ENCODE results near the gene MDC1. TPM values are rescaled to one million over a fixed set of nuclear protein-coding genes. Genes with fewer than 3 reads are reported as not detected.
"Not testable (repeated sequence)": the region's sequence is repeated elsewhere in the genome, so short reads cannot be mapped to it uniquely, and the experiment has no call there.

Gene MDC1
- total RNA-seq = 10 to 100 TPM; 50.5 to 56.8 TPM
- 21.7 TPM for polyA plus RNA-seq (2013, experiment 1 of 2)
- polyA plus RNA-seq (2013, experiment 2 of 2) = 36.5 TPM
- 15.2 to 91.6 (median 36.5) reads per million in 172 experiments for total RNA-seq

DNA sequence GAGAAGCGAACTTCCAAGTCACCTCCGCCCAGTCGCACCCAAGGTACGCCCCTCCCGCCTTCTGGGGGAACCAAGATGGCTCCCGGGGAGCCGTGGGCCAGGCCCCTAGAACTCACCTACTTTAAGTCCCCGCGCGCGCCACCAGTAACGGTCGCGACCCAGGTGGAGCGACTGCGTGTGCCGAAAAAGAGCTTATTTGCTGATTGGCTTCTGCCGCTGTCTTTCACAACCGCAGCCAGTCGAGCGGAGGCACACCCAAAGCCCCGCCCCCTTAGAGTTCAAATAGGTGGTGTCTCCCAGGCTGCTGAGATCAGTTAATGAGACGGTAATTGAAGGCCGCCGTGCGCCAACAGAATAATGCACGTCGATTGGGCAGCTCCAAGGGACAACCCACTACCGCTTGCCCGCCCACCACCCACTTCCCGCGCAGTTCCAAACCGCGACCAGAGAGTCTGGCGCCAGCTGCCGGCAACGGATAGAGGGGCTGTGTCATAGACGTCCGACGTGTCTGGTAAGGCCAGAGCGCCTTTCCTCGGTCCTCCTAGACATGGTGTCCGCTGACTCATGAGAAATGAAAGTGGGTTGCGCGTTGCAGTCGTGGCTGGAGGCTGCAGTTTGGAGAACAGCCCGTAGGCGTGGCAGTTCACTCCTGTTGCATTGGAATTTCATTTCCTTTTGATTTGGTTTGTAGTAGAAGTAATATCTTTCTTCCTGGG is at the start of gene MDC1:
Gene MDC1 (minus strand): TSS at position 153 of the 716 bp plus-strand sequence. CDS start 2,106 bp downstream, outside the sequence.
- intact Hi-C loops (cut with DNase I, micrococcal nuclease) = loop anchor here (1.0 to 5.0 kb wide), 3 partner anchors 30 to 228 kb away; partner anchors contain the start of genes GNL1 (in 1 of the 2), HLA-E (in 1 of the 2) and PRR3 (in 1 of the 2)

DNA sequence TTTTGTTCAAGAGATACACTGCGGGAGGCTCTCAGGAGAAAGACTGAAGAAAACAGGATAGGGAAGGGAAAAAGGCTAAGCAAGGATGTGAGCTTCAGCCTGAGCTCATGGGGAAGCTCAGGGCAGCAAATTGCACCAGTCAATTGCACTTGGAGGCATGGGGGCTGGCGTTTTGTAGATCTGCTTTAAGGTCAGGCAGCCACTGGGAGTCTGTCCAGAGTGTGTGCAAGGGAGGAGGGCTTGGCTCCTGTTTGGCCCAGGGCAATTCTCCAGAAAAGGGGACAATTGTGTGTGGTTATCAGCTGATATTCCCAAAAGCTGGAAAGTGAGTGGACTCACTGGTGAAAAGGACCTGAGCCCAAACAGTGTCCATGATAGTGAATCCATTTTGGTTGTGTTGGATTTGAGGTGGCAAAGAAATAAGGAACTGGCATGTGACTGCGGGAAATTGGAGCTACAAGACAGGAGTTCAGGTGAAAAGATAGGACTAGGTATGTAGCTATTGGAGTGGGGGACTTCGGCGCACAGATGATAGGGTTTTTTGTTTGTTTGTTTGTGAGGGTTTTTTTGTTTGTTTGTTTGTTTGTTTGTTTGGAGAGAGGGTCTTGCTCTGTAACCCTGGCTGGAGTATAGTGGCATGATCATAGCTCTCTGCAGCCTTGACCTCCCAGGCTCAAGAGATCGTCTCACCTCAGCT is 49.5 kb upstream of the MDC1 start:
- H3K4me1 Mint-ChIP-seq (ENCODE audit: low read depth) = peaks cover 68% of the 10 kb centered on the region

More for the DNA sequence above, at the start of gene MDC1:
- peak within 1 kb of the TSS; percentile 95 for H3K4me3 Mint-ChIP-seq
- ChIA-PET POLR2A (interaction anchor here (0.5 to 11.0 kb wide), 30 partner anchors 9 to 1097 kb away, joined by 3 to 381 read pairs (median 4); partner anchors contain the start of genes ABCF1, DHX16, GNL1 and MRPS18B), CTCF (interaction anchor here (0.6 to 20.2 kb wide), 8 partner anchors 8 to 174 kb away, joined by 3 to 526 read pairs (median 4); partner anchors contain the start of genes DHX16 and MRPS18B)
- peaks cover 45% of the 10 kb centered on the region for H3K4me1 Mint-ChIP-seq (ENCODE audit: low read depth)
- peaks cover 22% of the 10 kb centered on the region for H3K36me3 ChIP-seq (ENCODE audit: insufficient read depth, low read length)
- H3K27ac ChIP-seq (ENCODE audit: low read depth in 1 of 2, low read length in 2 of 2) = peak within 1 kb of the TSS; percentile 86 to 90
- H3K27me3 Mint-ChIP-seq = no peaks in the 10 kb centered on the region
- no peaks in the 10 kb centered on the region for H3K9me3 Mint-ChIP-seq
- TF ChIP-seq, protein P1, sequence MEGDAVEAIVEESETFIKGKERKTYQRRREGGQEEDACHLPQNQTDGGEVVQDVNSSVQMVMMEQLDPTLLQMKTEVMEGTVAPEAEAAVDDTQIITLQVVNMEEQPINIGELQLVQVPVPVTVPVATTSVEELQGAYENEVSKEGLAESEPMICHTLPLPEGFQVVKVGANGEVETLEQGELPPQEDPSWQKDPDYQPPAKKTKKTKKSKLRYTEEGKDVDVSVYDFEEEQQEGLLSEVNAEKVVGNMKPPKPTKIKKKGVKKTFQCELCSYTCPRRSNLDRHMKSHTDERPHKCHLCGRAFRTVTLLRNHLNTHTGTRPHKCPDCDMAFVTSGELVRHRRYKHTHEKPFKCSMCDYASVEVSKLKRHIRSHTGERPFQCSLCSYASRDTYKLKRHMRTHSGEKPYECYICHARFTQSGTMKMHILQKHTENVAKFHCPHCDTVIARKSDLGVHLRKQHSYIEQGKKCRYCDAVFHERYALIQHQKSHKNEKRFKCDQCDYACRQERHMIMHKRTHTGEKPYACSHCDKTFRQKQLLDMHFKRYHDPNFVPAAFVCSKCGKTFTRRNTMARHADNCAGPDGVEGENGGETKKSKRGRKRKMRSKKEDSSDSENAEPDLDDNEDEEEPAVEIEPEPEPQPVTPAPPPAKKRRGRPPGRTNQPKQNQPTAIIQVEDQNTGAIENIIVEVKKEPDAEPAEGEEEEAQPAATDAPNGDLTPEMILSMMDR (IDR thresholded peaks at IDR 0.05) = peak; percentile 45
- peak within 1 kb of the TSS; percentile 96 for H3K27ac Mint-ChIP-seq
- peak within 1 kb of the TSS; percentile 81 for H3K4me3 ChIP-seq (ENCODE audit: low read length)
- H3K9me3 ChIP-seq (ENCODE audit: control insufficient read depth in 1 of 2, insufficient read depth in 1 of 2, low read length in 2 of 2) = no peaks in the 10 kb centered on the region
- ATAC-seq (ENCODE audit: poor library complexity) = peak; percentile 73
- peaks cover 42% of the 10 kb centered on the region for H3K4me1 ChIP-seq (ENCODE audit: insufficient read depth, low read length)
- DNase-seq = peak; percentile 96 to 100 (median 98)
- no peaks in the 10 kb centered on the region for H3K27me3 ChIP-seq (ENCODE audit: control insufficient read depth in 1 of 2, insufficient read depth in 2 of 2, low read length in 2 of 2)
- peaks cover 68% of the 10 kb centered on the region for H3K36me3 Mint-ChIP-seq (ENCODE audit: low read depth)

DNA sequence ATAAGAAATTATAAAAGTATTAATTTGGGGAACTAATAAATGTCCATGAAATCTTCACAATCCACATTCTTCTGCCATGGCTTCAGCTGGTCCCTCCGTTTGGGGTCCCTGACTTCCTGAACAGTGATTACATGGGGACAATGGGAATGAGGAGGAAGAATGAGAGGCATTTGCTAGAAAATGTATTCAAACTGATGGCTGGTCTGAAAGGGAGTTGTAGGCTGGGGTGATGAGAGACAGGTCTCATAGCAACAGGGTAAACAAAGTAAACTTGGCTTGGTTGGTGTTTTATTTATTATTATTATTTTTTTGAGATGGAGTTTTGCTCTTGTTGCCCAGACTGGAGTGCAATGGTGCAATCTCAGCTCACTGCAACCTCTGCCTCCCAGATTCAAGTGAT is 48.4 kb upstream of the MDC1 start:
- peaks cover 62% of the 10 kb centered on the region for H3K4me1 Mint-ChIP-seq (ENCODE audit: low read depth)
- H3K4me1 ChIP-seq (ENCODE audit: insufficient read depth, low read length) = peaks cover 47% of the 10 kb centered on the region
- H3K27me3 ChIP-seq (ENCODE audit: control insufficient read depth in 1 of 2, insufficient read depth in 2 of 2, low read length in 2 of 2); H3K27me3 Mint-ChIP-seq; intact Hi-C loops (cut with DNase I, micrococcal nuclease); H3K9me3 ChIP-seq (ENCODE audit: control insufficient read depth in 1 of 2, insufficient read depth in 1 of 2, low read length in 2 of 2); DNase-seq; H3K27ac ChIP-seq (ENCODE audit: low read depth in 1 of 2, low read length in 2 of 2); H3K36me3 ChIP-seq (ENCODE audit: insufficient read depth, low read length); H3K9me3 Mint-ChIP-seq; H3K4me3 ChIP-seq (ENCODE audit: low read length); H3K4me3 Mint-ChIP-seq; H3K36me3 Mint-ChIP-seq (ENCODE audit: low read depth); ATAC-seq (ENCODE audit: poor library complexity); H3K27ac Mint-ChIP-seq: not testable (repeated sequence)
- POLR2A ChIA-PET = interaction anchor here (0.7 kb wide), 1 partner anchor 21 kb away, joined by 3 read pairs; the partner anchor contains the start of gene IER3
- CTCF ChIA-PET = interaction anchor here (1.8 kb wide), 1 partner anchor 35 kb away, joined by 4 read pairs; no protein-coding TSS in a partner anchor

More for the DNA sequence above, 49.5 kb upstream of the MDC1 start:
- H3K27ac ChIP-seq (ENCODE audit: low read depth in 1 of 2, low read length in 2 of 2) = no peak overlapping the region
- H3K27me3 ChIP-seq (ENCODE audit: control insufficient read depth in 1 of 2, insufficient read depth in 2 of 2, low read length in 2 of 2) = no peaks in the 10 kb centered on the region
- DNase-seq = no peak
- TF ChIP-seq, protein P1 (IDR thresholded peaks at IDR 0.05) = no peak
- H3K4me1 ChIP-seq (ENCODE audit: insufficient read depth, low read length) = peaks cover 51% of the 10 kb centered on the region
- no peak for ATAC-seq (ENCODE audit: poor library complexity)
- intact Hi-C loops (cut with DNase I, micrococcal nuclease) = no loop called here
- ChIA-PET POLR2A (interaction anchor here (1.0 kb wide), 1 partner anchor 49 kb away, joined by 3 read pairs; no protein-coding TSS in a partner anchor), CTCF (interaction anchor here (1.6 to 1.8 kb wide), 2 partner anchors 36 to 60 kb away, joined by 3 to 4 read pairs; no protein-coding TSS in a partner anchor)
- Mint-ChIP-seq H3K4me3 (no peak overlapping the region), H3K27ac (no peak overlapping the region), H3K9me3 (no peaks in the 10 kb centered on the region), H3K27me3 (no peaks in the 10 kb centered on the region), H3K36me3 (ENCODE audit: low read depth) (no peaks in the 10 kb centered on the region)
- no peaks in the 10 kb centered on the region for H3K36me3 ChIP-seq (ENCODE audit: insufficient read depth, low read length)
- H3K4me3 ChIP-seq (ENCODE audit: low read length) = no peak overlapping the region
- H3K9me3 ChIP-seq (ENCODE audit: control insufficient read depth in 1 of 2, insufficient read depth in 1 of 2, low read length in 2 of 2) = no peaks in the 10 kb centered on the region

GRCh38 chr6:30764490-30765043 is 47.5 kb upstream of the MDC1 start:
- H3K9me3 ChIP-seq (ENCODE audit: control insufficient read depth in 1 of 2, insufficient read depth in 1 of 2, low read length in 2 of 2); H3K4me3 ChIP-seq (ENCODE audit: low read length); H3K27me3 ChIP-seq (ENCODE audit: control insufficient read depth in 1 of 2, insufficient read depth in 2 of 2, low read length in 2 of 2); H3K36me3 Mint-ChIP-seq (ENCODE audit: low read depth); POLR2A ChIA-PET; H3K36me3 ChIP-seq (ENCODE audit: insufficient read depth, low read length); DNase-seq; CTCF ChIA-PET; H3K4me3 Mint-ChIP-seq; H3K9me3 Mint-ChIP-seq; H3K27me3 Mint-ChIP-seq; H3K27ac Mint-ChIP-seq; ATAC-seq (ENCODE audit: poor library complexity); H3K27ac ChIP-seq (ENCODE audit: low read depth in 1 of 2, low read length in 2 of 2): not testable (repeated sequence)
- intact Hi-C loops (cut with DNase I, micrococcal nuclease) = loop anchor here in 1 of 2 experiments (1.0 kb wide), 1 partner anchor 39 kb away; no protein-coding TSS in a partner anchor
- peaks cover 39% of the 10 kb centered on the region for H3K4me1 ChIP-seq (ENCODE audit: insufficient read depth, low read length)
- H3K4me1 Mint-ChIP-seq (ENCODE audit: low read depth) = peaks cover 52% of the 10 kb centered on the region

Data from CD4-positive, alpha-beta T cell (primary cell).